HG02623 (cell line): Measurements from ENCODE around the gene SLC47A2.

Source experiments
- ATAC-seq: cut with Tn5 transposase; IDR thresholded peaks from one replicate; pipeline ENCODE4 v1.9.1; 2021; ENCODE audit warnings: moderate library complexity; ENCODE audit not compliant: unreplicated experiment

SLC47A2 gene

DNA sequence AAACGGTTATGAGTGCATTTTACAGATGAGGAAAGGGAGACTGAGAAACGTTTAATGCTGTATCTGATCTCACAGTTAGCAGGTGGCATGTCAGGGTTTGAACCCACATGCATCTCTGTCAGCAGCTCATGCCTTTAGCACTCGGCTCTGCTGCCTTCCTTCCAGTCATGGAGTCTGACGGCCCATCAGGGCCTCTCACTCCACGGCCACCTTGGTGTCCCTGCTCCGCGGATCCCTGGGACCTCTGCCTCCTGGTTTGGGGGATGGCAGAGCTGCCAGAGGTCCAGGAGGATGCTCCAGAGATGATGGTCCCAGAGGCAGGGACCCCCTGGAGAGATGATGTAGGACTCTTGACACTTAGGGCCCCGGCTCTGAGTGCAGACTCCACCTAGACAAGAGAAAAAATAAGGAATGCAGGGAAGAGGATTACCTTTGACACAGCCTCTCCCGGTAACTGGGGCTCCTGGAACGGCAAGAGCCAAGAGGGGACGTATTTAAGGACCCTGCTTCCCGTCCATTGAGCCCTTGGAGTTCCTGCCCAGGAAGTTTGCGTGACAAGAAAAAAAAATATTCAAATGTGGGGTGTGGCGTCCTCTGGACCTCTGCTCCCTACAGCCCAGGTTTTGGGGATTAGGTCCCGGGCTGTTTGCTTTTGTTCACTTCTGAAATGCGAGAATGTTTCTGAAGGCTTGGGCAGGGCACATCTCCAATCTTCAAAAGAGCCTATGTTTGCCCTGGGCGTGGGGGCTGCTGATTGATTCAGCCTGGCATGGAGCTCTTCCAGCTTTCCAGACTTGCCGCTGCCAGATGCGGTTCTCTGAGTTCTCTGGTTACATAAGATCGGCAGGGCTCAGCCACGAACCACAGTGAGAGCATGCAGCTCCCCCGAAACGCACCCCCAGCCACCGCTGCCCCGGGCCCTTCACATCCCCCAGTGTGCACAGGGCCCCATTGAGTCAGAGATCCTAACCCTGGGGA is 31.7 kb upstream of the SLC47A2 start, which contains the start of gene ALDH3A1:
ALDH3A1 (minus strand) TSS at position 470 of the 978 bp plus-strand sequence. CDS start 3,169 bp downstream, outside the sequence.
- no peak for ATAC-seq

DNA sequence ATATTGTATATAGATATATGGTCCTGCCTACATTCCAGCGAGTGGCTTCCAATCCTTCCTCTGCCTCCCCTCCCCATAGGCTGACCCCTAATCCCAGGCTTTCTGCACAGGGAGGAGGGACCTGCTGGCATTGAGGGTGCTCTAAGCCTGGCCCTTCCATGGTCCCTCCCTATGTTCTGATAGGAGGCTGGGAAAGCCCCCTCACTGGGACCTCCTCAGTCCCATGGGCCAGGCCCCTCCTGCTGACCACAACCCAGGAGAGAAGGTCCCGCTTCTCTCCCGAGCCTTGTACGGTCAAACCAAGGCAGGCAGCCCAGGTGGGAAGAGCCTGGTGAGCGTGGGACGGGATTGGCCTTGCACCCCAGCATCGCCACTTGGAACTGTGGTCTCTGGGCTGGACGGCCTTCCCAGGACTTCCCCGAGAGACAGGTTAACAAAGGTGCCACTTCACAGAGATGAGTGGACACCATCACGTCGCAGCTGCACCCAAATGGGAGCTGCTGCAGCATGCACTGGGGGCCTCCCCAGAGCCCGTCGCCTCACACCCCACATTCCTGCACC is 30.9 kb upstream of the SLC47A2 start:
- no peak for ATAC-seq

DNA sequence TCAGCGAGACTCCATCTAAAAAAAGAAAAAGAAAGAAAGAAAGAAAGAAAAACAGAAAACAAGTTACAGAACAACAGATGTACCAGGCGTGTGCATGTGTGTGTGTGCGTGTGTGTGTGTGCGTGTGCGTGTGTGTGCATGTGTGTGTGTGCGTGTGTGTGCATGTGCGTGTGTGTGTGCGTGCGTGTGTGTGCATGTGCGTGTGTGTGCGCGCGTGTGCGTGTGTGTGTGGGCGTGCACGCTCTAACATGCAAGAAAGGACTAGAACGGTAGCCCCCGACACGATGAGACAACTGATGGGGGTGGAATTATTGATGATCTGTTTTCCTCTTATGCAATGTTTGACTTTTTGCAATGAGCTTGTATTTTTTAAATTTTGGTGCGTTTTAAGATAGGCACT is 30.1 kb upstream of the SLC47A2 start:
- no peak for ATAC-seq

DNA sequence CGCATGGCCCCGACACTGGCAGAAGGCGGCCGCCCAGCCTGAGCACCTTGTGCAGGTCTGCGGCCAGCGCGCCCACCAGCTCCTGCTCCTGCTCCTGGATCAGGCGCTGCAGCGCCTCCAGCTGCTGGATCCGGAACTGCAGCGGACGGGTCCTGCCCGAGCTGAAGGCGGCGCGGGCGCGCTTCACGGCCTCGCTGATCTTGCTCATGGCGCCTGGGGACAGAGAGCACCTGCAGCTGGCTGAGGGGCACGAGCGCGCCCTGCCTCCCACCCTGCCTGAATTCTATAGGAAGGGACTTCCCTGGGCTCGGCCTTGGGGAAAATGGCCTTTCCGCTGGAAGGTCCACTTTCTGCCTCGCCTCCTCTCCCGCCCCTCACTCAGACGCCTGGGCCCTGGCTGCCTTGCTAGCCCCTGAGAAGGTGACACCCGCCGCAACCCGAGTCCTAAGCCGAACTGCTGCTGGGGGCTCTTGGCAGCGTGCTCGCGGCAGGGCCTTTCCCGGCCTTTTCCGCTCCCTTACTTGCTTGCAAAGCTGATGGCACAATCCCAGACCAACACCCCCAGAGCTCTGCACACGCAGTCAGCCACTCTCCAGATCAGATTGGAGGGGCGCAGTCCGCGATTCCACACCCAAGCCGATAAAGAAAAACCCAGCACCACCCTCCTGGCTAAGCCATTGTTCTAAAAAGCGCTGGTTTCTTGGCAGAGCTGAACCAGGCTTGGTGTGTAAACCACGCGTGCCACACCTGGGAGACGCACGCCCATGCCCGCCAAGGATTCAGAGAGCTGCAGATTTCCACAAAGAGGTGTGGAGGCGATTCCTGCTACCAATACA is 28.8 kb upstream of the SLC47A2 start:
- no peak for ATAC-seq

DNA sequence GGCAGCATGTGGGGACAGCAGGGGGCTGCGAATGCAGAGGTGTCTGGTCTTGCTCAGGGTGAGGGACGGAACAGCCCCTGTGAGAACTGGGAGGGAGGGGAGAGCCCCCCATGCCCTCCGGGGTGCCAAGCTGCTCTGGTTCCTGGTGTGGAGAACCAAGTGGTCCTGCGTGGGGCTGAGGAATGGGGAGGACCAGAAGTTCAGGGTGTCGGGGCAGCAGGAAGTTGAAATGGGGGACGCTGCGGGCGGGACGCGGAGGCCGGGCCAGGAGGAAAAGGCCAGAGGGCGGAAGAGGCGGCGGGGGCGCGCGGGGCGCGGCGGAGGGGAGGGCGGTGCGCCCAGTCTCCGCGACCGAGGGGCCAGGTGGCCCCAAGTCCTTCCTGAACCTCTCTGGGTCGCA is 28.1 kb upstream of the SLC47A2 start:
- ATAC-seq = no peak

DNA sequence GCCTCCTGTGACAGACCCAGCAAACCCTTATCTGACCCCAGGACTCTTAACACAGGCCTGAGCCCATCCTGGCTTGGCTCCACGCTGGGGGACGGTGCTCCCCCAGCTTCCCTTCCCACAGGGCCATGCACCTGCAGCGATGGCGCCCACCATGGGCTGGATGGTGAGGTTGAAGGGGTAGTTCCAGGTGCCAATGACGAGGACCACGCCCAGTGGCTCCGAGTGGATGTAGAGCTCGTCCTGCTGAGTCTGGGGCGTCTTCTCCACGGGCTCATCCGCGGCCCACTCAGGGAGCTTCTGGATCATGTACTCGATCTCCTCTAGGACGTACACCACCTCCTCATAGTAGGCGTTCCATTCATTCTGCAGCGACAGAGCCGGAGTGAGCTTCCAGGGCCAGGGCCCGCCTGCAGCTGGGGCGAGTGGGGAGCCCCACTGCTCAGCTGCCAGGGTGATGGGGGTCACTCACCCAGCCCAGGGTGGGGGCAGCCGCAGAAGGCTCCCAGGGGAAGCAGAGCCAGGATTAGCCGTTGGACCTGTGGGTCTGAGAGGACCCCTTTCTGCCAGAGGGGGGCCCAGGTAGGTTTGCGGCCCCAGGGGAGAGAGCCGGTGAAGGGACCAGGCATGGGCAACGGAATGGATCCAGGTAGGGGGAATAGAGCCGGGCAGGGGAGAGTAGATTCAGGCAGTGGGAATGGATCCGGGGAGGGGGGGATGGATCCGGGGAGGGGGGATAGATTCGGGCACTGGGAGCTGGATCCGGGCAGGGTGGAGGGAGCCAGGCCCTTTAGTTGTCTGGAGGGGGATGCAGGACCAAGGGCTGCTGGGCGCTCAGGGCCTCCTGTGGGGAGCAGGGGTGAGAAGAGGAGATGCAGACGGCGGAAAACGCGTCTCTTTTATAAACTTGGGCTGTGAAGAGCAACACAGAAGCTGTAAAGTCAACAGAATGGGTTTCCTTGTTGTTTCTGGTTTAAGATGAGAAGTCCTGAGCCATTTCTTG is 27.0 kb upstream of the SLC47A2 start:
- ATAC-seq = no peak

- no peak for ATAC-seq
Observed at GRCh38 chr17:19742495-19742894, 26.1 kb upstream of the SLC47A2 start.

DNA sequence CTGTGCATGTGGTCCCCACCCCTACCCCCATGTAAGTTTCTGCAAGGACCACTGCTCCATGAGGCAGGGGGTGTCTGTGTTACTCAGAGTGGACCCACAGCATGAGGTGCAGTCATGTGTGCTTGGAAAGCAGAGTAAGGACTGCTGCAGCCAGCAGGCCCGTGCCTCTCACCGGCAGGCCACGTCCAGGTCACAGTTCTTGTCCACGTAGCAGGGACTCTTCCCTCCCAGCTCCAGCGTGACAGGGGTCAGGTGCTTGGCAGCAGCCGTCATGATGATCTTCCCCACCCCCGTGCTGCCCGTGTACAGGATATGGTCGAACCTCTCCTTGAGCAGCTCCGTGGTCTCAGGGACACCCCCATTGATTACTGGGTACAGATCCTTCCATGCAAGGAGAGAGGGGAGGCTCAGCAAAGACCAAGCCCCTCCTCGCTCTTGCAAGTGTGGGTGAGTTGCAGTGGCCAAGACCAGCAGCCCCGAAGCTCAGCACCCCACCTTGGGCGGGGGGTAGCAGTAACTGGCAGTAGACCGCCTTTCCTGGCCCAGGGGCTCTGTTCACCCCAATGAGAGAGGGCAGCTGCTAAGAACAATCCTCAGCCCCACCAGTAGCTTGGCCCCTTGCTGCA is 25.6 kb upstream of the SLC47A2 start:
- no peak for ATAC-seq

- ATAC-seq = no peak
Observed at GRCh38 chr17:19740933-19741332, 24.5 kb upstream of the SLC47A2 start.

DNA sequence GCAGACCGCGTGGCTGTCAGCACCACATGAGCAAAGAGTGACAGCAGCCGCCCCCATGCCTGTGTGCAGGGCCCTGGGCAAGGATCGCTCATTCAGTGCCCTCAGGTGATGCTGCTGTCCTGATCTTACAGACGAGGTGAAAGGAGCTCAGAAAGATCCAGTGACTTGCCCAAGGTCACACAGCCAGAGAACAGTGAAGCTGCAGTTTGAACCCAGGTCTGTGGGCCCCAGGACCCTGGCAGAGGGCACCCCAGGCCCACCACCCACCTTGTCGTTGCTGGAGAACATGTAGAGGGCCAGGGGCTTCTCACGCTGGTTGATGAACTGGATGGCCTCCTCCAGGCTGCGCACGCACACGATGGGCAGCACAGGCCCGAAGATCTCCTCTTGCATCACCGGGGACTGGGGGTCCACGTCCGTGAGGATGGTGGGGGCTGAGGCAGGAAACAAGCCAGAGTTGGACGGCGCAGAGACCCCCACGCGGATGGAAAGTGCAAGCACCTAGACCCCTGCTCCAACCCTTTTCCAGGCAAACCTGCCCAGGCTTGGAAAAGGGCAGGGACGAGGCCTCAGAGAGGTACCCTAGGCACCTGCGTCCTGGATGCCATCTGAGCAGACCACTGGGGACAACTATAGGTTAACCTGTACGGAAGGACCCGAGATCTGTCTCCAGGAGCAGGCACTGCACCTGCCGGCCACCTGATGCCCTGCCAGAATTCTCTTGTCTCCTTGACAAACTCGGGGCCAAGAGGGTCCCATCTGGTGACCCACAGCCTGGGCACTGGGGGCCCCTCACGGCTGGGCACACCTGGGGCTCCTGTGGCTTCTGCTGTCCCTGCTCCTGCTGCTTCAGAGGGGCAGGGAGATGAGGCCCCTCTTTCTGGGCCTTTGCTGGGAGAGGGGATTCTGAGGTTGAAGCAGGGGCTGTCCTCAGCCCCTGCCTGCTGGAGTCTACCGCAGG is 23.1 kb upstream of the SLC47A2 start:
- no peak for ATAC-seq

- no peak for ATAC-seq
Observed at GRCh38 chr17:19738757-19739156, 22.4 kb upstream of the SLC47A2 start.

DNA sequence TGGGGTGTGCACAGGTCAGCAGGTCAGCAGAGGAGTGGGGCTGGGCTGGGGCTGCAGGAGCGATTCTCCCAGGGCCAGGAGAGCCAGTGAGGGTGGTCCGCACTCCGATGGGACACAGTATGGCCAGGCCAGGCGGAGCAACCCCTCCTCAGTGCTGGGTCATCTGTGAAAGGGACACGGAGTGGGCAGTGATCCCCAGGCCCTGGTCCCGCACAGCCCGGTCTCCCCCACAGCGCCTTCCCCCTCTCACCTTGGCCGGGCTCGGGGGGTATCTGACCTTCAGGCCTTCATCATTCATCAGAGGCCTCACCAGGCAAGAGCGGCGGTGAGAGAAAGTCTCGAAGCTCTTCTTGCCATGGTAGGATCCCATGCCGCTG is 21.7 kb upstream of the SLC47A2 start:
- ATAC-seq = no peak

- ATAC-seq = no peak
Observed at GRCh38 chr17:19737305-19738072, 21.1 kb upstream of the SLC47A2 start.

- no peak for ATAC-seq
Observed at GRCh38 chr17:19736071-19736470, 19.7 kb upstream of the SLC47A2 start.

DNA sequence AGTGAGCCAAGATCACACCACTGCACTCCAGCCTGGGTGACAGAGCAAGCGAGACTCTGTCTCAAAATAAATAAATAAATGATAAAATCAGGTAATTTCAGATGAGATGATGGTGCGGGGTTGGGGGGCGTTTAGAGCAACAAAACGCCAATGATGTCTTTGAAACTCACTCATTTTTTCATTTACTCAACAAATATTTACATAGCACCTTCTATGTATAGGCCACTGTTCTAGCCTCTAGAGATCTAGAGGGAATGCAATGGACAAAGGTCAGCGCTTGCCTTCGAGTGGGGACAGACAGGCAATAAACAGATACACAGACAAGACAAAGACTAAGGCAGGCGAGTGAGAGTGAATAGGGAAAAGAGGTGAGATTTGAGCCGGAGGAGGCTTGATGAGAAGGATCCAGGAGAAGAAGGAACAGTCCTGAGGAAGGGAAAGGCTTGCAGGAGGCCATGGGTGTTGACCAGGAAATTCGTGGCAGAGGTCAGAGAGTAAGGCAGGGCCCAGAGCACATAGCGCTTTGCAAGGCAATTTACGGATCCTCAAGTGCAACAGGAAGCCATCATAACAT is 17.7 kb upstream of the SLC47A2 start:
- no peak for ATAC-seq

- ATAC-seq = no peak
Observed at GRCh38 chr17:19731626-19732025, 15.2 kb upstream of the SLC47A2 start.

- no peak for ATAC-seq
Observed at GRCh38 chr17:19730843-19731242, 14.5 kb upstream of the SLC47A2 start.

DNA sequence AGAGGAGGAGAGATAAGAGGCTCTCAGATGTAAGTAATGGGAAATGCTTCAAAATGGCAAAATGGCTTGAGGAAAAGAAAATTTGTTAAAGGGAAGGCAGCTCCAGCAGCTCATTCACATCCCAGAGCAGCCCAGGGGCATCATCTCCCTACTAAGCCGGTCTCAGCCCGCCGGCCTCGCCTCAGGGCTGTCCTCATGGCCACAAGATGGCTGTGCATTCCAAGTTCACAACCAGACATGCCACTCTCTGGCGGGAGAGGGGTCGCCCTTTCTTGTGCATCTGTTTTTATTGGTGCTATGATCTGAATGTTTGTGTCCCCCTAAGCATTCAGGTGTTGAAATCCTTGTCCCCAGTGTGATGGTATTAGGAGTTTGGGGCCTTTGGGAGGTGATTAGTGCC is 13.5 kb upstream of the SLC47A2 start:
- no peak for ATAC-seq
